Anterior cingulate cortex (tissue), 58 donors: ENCODE measurements around the gene PRDM11.

Experiments used
- DNase-seq, 58 donors: peaks; one replicate each; lab custom pipeline; 2025; lab: John Stamatoyannopoulos, UW

PRDM11 gene

GRCh38 chr11:45204761-45205160, 58.3 kb downstream of the PRDM11 start:
- no peak for DNase-seq

DNA sequence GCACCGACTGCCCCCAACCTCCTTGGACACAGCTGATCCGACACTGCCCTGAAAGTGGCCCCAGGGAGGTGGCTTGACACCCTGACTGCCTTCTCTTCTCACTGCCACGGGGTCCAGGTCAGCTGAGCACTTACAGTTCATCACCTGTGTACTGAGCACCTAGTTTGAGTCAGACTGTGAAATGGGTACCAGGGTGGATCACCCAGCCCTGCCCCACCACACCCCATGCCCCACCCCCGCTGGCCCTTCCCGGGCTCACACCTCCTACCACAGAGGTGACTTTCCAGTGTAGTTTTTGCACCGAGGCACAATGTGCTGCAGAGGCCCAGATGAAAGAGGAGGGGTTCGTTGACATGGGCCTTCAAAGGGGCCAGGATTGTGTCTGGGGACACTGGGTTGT, 59.5 kb downstream of the PRDM11 start:
- DNase-seq = no peak

DNA sequence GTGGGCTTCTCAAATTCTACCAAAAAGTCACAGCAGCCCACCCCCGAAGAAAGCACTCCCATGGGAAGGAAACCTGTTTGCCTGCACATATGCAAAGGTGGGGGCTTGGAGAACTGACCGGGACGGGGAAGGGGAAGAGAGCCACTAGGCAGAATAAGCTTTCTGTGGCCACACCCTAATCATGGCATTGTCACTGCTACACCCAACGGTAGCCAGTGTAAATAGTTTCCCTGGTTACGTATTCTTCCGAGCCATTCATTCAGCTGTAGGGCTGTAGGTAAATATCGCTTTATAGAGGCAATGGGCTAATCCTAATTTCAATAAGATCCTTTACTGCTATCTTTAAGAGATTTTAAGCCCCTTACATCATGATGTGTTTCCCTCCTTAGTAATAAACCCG, 61.7 kb downstream of the PRDM11 start:
- DNase-seq = no peak

GRCh38 chr11:45209000-45209879, 62.8 kb downstream of the PRDM11 start:
- no peak for DNase-seq

GRCh38 chr11:45209891-45210699, 63.7 kb downstream of the PRDM11 start:
- DNase-seq = peak in 56 of 58 donors; percentile 16 to 88 (median 56)

DNA sequence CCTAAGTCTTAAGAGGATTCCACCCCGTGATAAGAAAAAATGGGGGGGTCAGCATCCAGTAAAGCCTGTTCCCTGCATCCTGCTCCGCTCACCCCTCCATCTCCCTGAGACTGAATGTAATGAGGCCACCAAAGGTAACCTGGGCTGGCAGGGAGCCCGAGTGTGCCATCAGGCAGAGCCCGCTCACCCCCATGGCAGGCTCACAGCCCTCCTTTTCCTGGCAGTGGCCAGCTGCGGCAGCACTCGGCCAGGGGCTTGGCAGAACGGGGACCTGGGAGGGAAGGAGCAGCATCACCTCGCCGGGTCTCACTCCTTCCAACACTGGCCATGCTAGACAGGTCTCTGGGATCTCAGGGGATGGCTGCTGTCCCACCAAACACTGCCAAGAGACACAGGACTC, 64.4 kb downstream of the PRDM11 start:
- DNase-seq = no peak

DNA sequence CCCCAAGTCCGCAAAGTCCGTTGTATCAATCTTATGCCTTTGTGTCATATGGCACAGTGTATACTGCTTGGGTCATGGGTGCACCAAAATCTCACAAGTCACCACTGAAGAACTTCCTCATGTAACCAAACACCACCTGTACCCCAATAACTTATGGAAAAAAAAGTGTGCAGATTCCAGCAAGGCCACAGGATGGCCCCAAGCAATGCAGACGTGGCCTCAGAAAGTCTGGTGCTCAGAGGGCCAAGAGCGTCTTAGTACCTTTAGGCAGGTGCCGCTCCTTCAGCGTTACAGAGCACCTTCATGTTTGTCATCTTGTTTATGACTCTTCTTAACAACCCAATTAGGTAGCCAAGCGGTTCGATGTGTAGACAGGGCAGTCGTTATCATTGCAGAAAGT, 65.3 kb downstream of the PRDM11 start:
- DNase-seq = no peak

- DNase-seq = no peak
These were observed 66.3 kb downstream of the PRDM11 start for GRCh38 chr11:45212566-45213315.

DNA sequence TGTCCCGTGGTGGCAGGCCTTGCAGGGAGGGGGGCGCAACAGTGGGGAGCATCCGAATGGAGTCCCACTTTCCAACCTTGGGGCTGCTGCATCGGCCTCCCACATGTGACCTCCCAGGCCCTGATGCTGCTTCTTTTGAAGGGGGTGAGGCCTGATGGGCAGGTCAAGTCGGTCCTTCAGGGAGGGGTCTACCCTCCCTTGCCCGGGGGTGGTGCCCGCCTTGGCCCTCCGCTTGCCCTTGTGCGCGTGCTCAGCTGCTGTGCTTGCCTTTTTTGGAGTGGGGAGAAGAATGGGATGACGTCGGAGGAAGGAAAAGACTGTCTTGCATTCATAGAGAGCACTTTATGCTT, 66.9 kb downstream of the PRDM11 start:
- no peak for DNase-seq

GRCh38 chr11:45213717-45214116, 67.3 kb downstream of the PRDM11 start:
- DNase-seq = no peak

- no peak for DNase-seq
These were observed 68.8 kb downstream of the PRDM11 start for GRCh38 chr11:45215098-45215865.

DNA sequence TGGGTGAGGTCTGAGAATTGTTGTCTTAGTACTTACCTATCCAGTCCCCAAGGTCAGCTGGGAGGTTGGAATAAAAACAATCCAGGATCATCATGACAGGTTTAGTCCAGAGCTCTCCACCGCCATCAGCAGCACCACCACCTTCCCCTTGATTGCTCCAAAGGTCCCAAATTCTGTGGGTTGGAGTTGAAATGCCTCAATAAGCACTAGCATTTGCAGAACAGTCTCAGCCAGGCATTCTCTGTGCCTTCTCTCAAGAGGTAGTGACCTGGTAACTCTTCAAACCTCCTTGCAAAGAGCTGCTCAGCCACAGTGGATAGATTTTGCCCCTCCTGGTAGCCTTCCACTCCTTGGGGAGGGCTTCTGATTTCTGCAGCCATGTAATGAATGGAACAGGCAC, 69.6 kb downstream of the PRDM11 start:
- DNase-seq = no peak

DNA sequence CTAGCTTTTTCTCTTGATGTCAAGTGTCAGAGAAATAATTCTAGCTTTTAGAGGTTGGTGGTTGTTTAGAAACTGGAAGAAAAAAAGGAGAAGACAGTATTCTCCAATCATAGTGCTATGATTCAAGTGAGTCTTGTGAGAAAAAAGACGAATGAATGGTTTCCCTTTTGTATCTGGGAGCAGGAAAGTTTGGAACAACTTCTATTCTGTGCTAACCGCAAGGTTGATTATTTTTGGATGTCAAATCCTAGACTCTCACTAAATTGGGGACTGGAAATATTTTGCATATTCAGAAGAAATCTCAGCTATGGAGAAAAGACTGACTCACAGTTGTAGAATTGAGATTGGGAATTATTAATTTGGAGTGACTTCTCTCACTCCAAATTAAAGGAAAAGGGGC, 70.5 kb downstream of the PRDM11 start:
- no peak for DNase-seq

- no peak for DNase-seq
These were observed 71.6 kb downstream of the PRDM11 start for GRCh38 chr11:45217991-45218390.

- no peak for DNase-seq
These were observed 72.3 kb downstream of the PRDM11 start for GRCh38 chr11:45218705-45219104.

DNA sequence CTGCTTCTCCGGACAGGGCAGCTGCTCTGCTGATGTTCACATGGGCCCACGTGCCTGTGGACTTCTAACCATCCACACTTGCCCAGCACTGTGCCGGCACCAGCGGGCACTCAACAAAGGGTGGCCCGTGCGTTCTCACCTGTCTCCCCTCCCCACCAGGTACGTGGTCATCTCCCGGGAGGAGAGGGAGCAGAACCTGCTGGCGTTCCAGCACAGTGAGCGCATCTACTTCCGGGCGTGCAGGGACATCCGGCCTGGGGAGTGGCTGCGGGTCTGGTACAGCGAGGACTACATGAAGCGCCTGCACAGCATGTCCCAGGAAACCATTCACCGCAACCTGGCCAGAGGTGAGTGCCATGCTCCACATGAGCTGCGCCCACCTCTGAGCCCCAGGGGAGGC, 73.0 kb downstream of the PRDM11 start:
- DNase-seq = no peak

DNA sequence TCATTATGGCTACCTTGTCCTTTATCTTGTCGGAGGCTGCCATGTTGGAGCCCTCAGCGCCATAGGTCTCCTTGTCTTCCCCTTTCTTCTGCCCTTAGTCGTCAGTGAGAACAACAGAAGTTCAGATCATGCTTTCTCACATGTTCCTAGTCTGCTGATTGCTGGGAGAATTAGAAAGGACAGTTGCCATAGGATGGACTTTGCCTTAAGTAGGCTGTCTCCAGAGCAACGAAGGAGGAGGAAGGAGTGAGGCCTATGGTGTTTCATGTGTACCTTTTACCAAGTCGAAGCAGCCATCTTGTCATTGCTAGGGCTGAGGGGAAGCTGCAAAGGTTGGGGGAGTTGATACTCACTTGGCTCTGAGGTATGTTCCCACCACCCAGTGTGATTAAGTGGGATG, 77.1 kb downstream of the PRDM11 start:
- no peak for DNase-seq

DNA sequence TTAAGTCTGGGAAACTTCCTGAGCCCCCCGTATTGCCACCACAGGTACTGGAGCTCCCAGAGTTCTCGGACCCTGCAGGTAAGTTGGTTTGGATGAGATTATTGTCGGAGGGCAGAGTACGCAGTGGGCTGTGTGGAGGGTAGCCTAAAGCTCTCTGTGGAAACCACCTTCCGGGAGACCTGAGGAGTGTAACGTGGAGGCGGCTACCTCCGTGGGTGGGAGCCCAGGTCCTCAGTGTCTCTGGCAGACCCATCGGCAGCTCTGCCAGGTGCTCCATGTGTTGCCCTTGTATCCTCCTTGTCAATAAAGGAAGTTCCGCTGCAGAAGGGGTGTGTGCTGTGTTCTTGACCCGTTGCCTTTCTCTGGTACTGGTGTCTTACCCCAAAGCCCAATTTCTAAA, 78.3 kb downstream of the PRDM11 start:
- DNase-seq = no peak

- DNase-seq = no peak
These were observed 78.8 kb downstream of the PRDM11 start for GRCh38 chr11:45225277-45225676.
